Measurements from ENCODE around the gene TRIP12.
"Not testable (repeated sequence)": the region's sequence is repeated elsewhere in the genome, so short reads cannot be mapped to it uniquely, and the experiment has no call there.

Gene TRIP12

DNA sequence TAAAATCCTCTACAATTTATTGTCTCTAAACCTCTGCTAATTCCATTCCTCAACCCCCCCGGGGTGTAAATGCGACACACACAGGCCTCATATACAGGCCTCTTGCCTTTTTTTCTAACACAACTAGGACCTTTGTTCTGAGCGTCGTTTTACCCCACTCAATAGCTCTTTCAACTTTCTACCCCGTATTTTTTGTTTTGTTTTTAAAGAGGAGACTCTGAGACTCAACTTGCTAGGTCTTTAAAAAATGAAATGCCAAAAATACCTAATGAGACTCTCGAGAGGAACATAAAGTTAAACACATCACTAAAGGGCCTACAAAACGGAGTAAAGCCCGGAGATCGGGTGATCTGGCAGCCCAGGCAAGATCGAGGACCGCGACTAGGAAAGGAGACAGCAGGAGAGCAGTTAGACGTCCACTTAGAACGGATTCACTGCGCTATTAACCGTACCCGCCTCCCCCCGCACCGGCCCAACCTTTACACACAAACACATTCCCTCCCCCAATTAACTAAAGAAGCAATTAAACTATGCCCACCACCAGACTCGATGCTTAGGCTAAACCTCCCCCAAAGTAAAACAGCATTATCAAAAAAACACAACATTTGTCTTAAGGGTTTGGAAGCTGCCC, 1.7 kb downstream of the TRIP12 start:
- DNase-seq (ENCODE audit: low spot score) = peak; percentile 24

DNA sequence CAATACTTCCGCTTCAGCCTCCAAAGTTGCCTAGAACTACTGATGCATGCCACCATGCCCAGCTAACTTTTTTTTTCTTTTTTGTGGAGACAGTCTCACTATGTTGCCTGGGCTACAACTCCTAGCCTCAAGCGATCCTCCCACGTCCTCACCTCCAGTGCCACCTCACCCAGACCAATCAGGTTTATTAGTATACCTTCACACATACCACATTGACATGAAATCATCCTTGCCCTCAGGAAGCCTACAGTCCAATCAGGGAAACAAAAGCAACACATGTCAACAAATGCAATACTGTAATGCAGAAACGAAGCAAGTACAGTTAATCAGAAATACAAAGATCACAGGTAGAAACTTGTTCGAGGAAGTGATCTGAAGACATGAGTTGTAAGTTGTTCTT, 4.0 kb downstream of the TRIP12 start:
- no peak for DNase-seq (ENCODE audit: low spot score)

DNA sequence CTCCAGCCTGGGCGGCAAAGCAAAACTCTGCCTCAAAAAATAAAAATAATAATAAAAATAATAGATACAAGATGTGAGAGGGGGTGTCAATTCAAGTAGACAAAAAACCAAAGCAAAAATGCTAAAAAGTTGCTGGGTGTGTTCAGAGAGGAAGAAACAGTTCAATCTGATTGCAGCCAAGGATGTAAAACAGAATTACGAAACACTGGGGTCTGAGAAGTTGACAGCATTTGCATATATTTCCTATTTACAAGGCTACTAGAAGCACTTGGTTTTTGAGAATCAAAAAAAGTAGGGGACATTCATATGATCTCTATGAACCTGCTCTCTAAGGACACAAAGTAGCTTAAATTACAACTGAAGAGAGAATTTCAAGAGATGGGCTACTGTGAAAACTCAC, 7.6 kb downstream of the TRIP12 start:
- DNase-seq (ENCODE audit: low spot score) = no peak

DNA sequence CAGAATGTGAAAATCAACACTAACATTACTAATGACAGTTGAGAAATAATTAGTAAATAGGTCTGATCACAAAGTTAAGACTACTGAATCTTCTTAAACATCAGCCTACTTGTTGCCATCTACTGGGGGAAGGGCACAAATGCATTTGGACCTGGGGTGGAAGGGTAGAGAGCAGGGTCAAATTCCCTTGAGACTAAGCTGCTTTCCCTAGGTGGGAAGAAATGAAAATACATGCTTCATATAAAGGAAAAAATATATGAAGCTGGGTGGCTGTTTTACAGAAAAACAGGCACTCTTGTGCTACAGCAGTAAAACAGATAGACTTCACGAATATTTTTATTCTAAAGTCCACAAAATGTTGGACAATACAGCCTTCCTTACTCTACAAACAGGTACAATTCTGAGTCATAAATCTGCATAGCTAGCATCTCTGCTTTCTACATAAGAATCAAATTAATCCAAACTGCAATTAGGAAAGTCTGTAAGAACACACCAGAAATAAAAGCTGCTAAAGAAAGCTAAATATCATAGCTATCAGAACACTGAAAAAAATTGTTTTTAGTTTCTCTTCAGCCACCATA, 10.9 kb downstream of the TRIP12 start:
- peak; percentile 20 for DNase-seq (ENCODE audit: low spot score)

DNA sequence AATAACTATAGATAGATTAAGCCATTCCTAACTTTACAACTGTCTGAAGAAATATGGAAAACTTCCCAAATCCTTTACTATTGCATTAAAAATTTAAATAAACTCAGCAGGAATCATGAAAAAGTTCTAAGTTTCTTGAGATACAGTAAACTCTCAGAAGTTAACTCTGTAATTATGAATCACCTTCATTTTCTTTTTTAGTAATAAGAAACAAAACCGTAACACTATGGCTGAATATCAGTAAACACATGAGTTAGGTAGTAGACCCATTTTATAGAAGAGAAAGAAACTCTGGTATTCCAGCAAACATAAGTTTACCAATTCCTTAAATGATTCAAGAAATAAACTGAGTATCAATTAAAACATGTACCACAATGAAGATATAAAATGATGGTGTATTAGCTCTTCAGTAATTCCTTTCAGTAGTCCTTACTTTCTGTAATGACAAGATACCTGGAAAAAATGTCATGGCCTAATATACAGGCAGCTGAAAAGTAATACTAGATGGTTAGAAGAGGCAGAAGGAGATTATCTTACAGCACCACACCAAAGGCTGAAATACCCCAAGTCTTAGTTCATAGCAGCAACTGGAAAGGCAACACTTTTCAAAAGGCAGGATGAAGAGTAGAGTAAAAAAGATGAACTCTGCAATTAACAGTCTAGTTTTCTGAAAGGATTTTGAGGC, 11.5 kb downstream of the TRIP12 start:
- no peak for DNase-seq (ENCODE audit: low spot score)

DNA sequence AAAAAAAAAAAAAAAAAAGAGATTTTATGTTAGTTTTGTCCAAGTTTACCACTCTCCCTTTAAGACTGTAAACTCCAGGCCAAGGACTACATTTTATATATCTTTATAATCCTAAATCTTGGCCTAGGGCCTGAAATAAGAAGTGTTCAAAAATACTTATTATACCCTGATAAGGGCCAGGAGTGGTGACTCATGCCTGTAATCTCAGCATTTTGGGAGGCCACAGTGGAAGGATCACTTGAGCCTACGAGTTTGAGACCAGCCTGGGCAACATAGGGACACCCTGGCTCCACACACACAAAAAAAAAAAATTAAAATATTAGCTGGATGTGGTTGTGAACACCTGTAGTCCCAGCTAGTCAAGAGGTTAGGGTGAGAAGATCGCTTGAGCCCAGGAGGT, 12.7 kb downstream of the TRIP12 start:
- no peak for DNase-seq (ENCODE audit: low spot score)

DNA sequence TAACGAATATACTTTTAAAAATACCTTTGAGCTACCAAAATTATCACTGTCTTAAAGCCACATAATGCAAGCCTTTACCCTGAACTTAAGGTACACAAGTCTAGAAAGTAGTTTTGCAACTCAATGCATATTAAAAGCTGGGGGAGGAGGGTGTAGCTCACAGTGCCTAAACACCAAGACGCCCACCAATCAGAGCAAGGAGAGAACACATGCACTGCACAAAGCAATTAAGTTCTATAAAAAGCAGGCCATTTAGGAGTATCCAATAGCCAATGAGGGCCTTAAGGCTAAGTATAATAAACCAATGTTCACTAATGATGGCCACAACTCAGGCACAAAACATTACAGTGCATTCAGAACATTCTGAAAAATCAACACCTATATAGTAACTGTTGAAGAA, 16.2 kb downstream of the TRIP12 start:
- no peak for DNase-seq (ENCODE audit: low spot score)

DNA sequence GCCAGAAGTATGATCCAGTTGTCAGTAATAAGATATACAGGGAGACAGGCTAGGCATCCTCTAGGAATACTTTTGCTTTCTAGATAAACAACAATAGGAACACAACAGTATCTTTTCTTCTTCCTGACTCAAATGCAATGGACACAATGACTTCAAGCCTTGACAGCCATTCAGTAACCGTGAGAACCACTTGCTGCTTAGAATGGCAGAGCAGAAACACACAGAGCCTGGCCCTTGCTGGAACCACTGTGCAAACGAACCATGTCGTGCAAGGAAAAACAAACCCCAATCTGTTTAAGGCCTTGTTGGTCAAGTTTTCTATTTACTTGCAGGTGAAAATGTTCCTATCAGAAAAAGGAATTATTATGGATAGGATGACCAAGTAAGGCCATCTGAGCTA, 18.8 kb downstream of the TRIP12 start:
- DNase-seq (ENCODE audit: low spot score) = no peak

DNA sequence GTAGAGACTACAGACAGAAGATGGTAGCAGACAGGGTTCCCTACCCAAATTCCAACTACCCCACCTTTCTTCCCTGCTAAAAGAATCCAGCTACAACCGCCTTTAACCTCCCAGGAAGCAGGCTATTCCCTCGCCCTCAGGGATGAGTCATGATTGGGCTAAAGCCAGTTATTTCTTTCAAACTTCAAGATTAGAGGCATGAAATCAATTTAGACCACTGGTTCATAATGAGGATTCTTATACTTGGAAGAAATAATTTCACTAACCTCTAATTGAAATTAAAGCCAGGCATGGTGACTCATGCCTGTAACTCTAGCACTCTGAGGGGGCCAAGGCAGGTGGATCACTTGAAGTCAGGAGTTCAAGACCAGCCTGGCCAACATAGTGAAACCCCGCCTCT, 20.0 kb downstream of the TRIP12 start:
- DNase-seq (ENCODE audit: low spot score) = no peak

DNA sequence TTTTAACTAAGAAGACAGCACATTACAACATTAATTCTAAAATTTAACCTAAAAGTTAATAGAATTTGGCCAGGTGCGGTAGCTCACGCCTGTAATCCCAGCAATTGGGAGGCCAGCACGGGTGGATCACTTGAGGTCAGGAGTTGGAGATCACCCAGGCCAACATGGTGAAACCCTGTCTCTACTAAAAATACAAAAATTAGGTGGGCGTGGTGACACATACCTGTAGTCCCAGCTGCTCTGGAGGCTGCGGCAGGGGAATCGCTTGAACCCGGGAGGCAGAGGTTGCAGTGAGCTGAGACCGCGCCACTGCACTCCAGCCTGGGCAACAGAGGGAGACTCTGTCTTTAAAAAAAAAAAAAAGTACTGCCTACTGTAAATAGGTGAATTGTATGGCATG, 21.3 kb downstream of the TRIP12 start:
- DNase-seq (ENCODE audit: low spot score) = not testable (repeated sequence)

DNA sequence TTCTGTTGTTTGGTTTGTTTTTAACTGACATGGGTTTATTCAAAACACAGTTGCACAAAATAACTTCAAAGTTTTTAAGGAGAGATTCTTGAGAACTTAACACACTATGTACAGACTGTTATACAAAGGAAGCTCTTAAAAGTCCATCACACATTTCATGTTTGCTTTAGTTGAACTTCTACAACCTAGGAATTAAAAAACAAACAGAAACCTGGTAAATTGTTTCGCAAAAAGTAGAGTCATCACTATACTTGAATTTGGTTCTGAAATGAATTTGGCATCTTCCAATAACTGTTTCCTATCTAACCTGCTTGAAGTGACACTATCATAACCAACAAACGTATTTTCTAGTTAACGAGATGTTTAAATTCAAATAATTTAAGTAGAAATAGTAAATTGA, 21.8 kb downstream of the TRIP12 start:
- no peak for DNase-seq (ENCODE audit: low spot score)

DNA sequence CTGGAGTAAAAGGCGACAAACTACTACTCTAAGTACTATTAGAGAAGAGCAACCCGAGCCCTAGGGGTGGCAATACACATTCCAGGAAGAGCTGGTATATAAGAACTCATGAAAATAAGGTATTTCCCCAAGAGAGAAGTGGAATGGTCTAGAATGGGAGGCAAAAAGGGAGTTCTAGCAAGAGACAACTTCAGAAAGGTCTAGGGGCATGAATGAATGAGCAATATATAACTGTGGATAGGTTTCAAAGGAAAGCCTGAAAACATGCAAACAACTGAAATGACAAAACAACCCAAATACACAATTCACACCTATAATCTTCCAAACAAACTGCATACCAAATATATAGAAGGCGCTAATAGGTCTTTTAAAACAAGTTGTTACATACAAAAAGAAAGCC, 22.2 kb downstream of the TRIP12 start:
- no peak for DNase-seq (ENCODE audit: low spot score)

DNA sequence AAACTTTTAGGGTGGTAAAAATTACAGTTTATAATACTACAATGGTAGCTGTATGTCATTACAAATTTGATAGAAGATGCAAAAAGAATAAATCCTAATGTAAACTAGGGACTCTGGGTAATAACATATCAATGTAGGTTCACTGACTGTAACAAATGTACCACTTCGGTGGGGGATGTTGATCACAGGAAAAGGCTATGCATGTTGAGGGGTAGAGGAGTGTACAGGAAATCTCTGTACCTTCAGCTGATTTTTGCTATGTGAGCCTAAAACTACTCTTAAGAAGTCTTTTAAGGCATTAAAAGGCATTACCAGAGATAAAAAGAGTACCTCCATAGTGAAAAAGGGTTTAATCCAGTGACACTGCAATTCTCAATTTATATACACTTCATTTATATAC, 25.0 kb downstream of the TRIP12 start:
- no peak for DNase-seq (ENCODE audit: low spot score)

DNA sequence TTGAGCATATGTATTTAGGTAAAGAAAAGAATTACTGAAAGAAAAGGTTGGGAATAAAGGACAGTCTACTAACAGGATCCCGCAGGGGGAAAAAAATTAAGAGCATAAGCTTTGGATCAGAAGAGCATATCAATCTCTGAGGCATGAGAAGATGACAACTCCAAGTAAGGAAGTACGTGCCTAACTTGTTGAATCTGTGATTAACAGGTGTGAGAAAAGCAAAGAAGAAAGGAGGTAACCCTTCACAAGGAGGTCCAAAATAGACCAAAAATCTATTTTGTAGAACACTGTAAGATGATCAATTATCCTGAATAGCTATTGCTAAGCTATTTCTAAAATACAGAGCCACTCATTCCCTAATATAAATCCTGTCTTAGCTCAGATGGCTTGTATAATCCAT, 32.8 kb downstream of the TRIP12 start:
- no peak for DNase-seq (ENCODE audit: low spot score)

DNA sequence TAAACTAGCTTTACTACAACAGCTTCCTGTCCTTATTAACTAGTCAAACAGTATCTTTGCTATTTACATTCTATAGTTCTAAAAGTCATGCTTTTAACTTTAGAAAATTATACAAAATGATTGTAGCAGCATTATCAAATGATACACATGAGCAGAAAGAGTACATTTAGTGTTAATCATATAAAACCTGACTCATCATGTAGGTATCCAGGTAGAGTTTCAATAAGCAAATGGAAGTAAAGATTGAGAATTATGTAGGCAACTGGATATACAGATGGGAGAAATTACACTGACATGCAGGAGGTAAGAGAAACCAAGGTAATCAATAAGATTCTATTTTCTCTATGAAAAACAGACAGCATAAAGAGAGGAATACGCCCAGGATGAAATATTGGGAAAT, 33.8 kb downstream of the TRIP12 start:
- DNase-seq (ENCODE audit: low spot score) = no peak

DNA sequence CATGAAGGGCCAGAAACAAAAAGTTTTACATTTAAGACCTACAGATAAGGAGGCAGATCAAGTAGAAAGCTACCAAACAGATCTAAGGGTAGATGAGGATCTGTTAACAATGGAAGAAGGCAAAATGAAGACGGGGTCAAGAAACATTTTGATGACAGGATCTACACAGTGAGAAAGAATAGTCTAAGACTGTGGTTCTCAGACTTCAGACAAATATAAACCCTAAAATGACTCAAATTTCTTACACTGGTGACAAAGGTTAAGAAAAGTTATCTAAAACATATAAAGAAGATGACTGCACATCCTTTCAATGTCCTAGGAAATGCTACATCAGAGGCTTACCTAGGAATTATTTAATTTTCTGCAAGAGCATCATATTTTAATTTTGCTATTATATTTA, 34.4 kb downstream of the TRIP12 start:
- DNase-seq (ENCODE audit: low spot score) = no peak

DNA sequence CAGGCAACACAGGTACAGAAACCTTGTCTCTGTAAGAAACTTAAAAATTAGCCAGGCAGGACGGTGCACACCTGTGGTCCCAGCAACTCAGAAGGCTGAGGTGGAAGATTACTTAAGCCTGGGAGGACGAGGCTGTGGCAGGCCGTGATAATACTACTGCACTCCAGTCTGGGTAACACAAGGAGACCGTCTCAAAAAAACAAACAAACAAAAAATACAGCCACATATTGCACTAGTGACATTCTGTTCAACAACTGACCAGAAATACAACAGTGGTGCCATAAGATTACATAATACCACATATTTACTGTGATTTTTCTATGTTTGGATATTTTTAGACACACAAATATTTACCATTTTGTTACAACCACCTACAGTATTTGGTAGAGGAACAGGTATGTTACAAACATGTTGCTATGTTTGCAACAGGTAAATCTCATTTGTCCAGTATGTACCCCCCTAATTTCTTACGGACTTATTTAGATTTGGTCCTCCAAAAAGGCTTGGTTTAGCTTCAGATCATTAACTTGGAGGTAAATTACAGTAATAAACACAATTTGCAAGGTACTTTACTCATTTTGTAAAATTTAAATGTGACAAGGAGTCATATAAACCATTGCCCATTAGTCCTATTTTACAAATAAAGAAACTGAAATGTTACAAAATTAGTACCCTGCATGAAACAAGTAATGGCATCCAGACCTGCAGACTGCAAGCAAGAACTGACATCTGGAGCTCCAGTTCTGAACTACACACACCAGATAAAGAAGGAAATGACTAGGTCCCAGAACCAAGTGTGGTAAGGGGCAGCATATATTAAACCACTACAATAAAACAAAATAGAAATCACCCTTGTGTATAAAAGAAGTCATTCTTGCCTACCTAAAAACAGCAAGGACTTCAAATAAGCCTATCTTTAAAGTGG, 36.8 kb downstream of the TRIP12 start:
- DNase-seq (ENCODE audit: low spot score) = no peak

DNA sequence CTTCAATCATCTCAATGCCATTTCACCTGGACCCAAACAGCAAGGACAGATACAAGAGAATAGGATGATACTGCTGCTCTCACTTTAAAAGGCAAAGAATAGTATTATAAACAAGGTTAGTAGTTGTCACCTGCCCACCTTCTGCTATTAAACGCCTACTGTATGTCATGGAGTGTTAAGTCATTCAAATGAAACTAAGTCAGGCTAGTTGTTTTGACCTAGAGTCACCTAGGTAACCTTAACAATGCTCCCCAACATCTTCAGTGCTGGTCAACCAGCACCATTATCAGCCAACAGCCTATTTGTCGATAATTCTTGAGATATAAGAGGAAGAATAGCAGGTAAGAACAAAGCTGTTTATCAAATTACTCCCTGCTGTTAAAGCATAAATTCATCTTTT, 39.2 kb downstream of the TRIP12 start:
- no peak for DNase-seq (ENCODE audit: low spot score)

DNA sequence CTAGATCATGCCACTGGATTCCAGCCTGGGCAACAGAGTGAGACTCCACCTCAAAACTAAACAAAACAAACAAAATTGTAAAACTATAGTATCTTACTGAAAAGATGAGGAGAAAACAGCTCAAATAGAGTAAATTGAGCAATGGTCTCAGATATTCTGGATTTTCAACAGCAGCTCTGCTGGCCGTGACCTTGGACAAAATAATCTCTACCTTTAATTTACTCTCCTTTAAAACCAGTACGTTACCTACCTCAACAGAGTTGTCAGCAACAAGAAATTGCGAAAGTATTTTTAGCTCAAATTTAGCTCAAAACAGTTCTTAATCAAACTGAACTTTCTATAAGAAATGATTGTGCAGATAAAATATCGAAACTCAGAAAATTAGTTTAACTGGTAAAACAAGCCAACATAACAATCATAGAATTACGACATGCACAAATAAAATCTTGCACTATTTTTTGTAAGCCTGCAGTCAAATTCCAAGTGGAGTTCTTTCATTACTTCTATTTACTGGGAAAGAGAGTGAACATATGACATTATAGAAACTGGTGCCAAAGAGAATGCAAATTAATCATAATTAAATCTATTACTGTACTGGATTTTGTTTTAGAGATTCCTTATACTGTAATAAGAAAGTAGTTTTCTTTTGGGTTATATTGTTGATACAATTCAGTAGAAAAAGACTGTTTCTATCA, 40.8 kb downstream of the TRIP12 start:
- no peak for DNase-seq (ENCODE audit: low spot score)

DNA sequence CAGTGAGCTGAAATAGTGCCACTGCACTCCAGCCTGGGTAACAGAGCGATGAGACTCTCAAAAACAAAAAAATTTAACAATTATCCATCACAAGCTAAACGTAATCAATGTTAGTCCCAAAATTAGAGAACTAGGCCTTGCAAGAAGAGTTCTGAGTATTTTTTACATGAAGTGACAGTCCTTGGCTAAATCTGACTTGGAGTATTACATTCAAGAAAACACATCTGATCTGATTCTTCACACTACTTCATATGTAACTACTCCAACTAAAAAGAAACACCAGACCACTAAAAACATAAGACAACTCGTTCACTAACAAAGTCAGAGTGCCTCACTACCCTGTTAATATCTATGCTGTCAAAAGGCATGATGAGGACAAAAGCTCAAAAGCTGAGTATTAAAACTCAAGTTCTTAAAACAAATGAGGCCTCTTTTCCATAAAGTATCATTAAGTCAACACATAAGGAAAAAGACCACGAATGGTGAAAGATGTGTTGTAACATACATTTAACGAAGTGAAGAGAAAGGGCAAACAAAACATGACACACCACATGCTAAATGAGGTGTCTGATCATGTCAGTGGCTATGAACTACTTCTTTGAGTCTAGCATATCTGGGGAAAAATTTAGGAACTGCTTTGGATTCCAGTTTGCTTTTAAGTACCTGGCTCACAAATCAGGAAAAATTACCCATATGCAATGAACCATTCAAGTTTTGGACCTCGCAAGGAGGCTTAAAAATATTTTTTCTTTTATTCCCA, 42.4 kb downstream of the TRIP12 start:
- DNase-seq (ENCODE audit: low spot score) = no peak

DNA sequence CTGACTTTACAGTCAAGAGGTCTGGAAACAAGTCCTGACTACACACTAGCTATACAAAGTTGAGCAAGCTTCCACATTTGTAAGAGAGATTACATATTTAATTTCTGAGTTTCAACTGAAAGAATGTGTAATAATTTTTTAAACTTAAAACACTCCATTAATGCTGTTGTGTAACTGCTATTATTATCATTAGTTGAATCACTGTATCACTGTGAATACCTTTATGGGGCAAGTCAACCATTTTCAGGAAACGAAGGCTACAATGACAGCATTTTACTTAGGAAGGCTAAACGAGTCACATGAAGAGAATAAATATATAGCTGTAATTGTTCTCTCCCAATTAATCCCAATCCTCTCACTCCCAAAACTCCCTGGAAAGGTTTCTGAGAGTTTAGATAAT, 46.3 kb downstream of the TRIP12 start:
- DNase-seq (ENCODE audit: low spot score) = no peak
